Osteocyte (in vitro differentiated cells): Measurements from ENCODE around the gene GARS1. TPM values are rescaled to one million over a fixed set of nuclear protein-coding genes. Genes with fewer than 3 reads are reported as not detected.

Source experiments
- DNase-seq: peaks from one replicate; pipeline ENCODE4 v3.0.0; 2021; ENCODE audit warnings: mixed read lengths; ENCODE audit not compliant: unreplicated experiment; ENCODE audit errors: extremely low spot score
- H3K27ac Mint-ChIP-seq: one replicate; pipeline ENCODE4 v1.8.0; 2021; ENCODE audit warnings: mild to moderate bottlenecking, mixed read lengths; ENCODE audit not compliant: unreplicated experiment
- H3K27me3 Mint-ChIP-seq: one replicate; pipeline ENCODE4 v1.8.0; 2021; ENCODE audit warnings: mixed read lengths; ENCODE audit not compliant: unreplicated experiment
- H3K36me3 Mint-ChIP-seq: one replicate; pipeline ENCODE4 v1.8.0; 2021; ENCODE audit warnings: mixed read lengths; ENCODE audit not compliant: unreplicated experiment
- H3K4me1 Mint-ChIP-seq: one replicate; pipeline ENCODE4 v1.8.0; 2021; ENCODE audit warnings: mixed read lengths; ENCODE audit not compliant: unreplicated experiment
- H3K4me3 Mint-ChIP-seq: one replicate; pipeline ENCODE4 v1.8.0; 2021; ENCODE audit warnings: mild to moderate bottlenecking, moderate library complexity, mixed read lengths; ENCODE audit not compliant: unreplicated experiment
- H3K9me3 Mint-ChIP-seq: one replicate; pipeline ENCODE4 v1.8.0; 2021; ENCODE audit warnings: mixed read lengths; ENCODE audit not compliant: unreplicated experiment
- CTCF ChIP-seq: fragments of 200-600 bp; sonication (generic); IDR thresholded peaks from 2 replicates; pipeline ENCODE4 v1.5.0; 2021; ENCODE audit warnings: antibody characterized with exemption, mild to moderate bottlenecking, moderate library complexity
- total RNA-seq: library from RNA; stranded (reverse); gene quantifications from 2 replicates; pipeline ENCODE4 v1.2.1, GENCODE V29; 2021

GARS1 gene
- total RNA-seq, 1 donor from 2014 or later, result 320 TPM

GRCh38 chr7:30657131-30657530 is 62.5 kb downstream of the GARS1 start:
- no peak for DNase-seq
- peaks cover 6% of the 10 kb centered on the region for H3K27me3 Mint-ChIP-seq
- H3K9me3 Mint-ChIP-seq, result no peaks in the 10 kb centered on the region
- TF ChIP-seq CTCF, result no peak
- H3K4me1 Mint-ChIP-seq, result no peaks in the 10 kb centered on the region
- H3K36me3 Mint-ChIP-seq, result peaks cover 2% of the 10 kb centered on the region
- no peak overlapping the region for H3K27ac Mint-ChIP-seq
- H3K4me3 Mint-ChIP-seq, result no peak overlapping the region

- TF ChIP-seq CTCF, result no peak
These were observed 63.9 kb downstream of the GARS1 start for GRCh38 chr7:30658479-30659074.

GRCh38 chr7:30659312-30659711 is 64.6 kb downstream of the GARS1 start:
- no peak overlapping the region for H3K4me3 Mint-ChIP-seq
- no peaks in the 10 kb centered on the region for H3K9me3 Mint-ChIP-seq
- H3K36me3 Mint-ChIP-seq, result peaks cover 2% of the 10 kb centered on the region
- no peaks in the 10 kb centered on the region for H3K4me1 Mint-ChIP-seq
- peaks cover 17% of the 10 kb centered on the region for H3K27me3 Mint-ChIP-seq
- no peak overlapping the region for H3K27ac Mint-ChIP-seq
- no peak for TF ChIP-seq CTCF
- DNase-seq, result no peak

More at GRCh38 chr7:30658479-30659074, 63.9 kb downstream of the GARS1 start:
- H3K27me3 Mint-ChIP-seq, result peaks cover 13% of the 10 kb centered on the region
- no peak for DNase-seq
- no peaks in the 10 kb centered on the region for H3K4me1 Mint-ChIP-seq
- H3K36me3 Mint-ChIP-seq, result peaks cover 2% of the 10 kb centered on the region
- no peak overlapping the region for H3K4me3 Mint-ChIP-seq
- no peaks in the 10 kb centered on the region for H3K9me3 Mint-ChIP-seq
- H3K27ac Mint-ChIP-seq, result no peak overlapping the region

- DNase-seq, result no peak
- Mint-ChIP-seq H3K9me3 (no peaks in the 10 kb centered on the region), H3K27ac (no peak overlapping the region), H3K4me3 (no peak overlapping the region), H3K4me1 (no peaks in the 10 kb centered on the region), H3K36me3 (no peaks in the 10 kb centered on the region), H3K27me3 (peaks cover 19% of the 10 kb centered on the region)
- TF ChIP-seq CTCF, result no peak
These were observed 65.9 kb downstream of the GARS1 start for GRCh38 chr7:30660331-30661255.

GRCh38 chr7:30661926-30662325 is 67.2 kb downstream of the GARS1 start:
- TF ChIP-seq CTCF, result no peak
- no peaks in the 10 kb centered on the region for H3K4me1 Mint-ChIP-seq

More at GRCh38 chr7:30661926-30662325, 67.2 kb downstream of the GARS1 start:
- Mint-ChIP-seq H3K27ac (no peak overlapping the region), H3K36me3 (no peaks in the 10 kb centered on the region), H3K27me3 (peaks cover 24% of the 10 kb centered on the region), H3K4me3 (no peak overlapping the region), H3K9me3 (no peaks in the 10 kb centered on the region)
- DNase-seq, result no peak
